ENCODE results near the gene CD1D. TPM values are rescaled to one million over a fixed set of nuclear protein-coding genes. Genes with fewer than 3 reads are reported as not detected.

Gene CD1D
- polyA plus RNA-seq = 0.19 and 0.28 TPM in 2 replicates
- 0.23 and 0.49 TPM in 2 replicates for polyA minus RNA-seq

DNA sequence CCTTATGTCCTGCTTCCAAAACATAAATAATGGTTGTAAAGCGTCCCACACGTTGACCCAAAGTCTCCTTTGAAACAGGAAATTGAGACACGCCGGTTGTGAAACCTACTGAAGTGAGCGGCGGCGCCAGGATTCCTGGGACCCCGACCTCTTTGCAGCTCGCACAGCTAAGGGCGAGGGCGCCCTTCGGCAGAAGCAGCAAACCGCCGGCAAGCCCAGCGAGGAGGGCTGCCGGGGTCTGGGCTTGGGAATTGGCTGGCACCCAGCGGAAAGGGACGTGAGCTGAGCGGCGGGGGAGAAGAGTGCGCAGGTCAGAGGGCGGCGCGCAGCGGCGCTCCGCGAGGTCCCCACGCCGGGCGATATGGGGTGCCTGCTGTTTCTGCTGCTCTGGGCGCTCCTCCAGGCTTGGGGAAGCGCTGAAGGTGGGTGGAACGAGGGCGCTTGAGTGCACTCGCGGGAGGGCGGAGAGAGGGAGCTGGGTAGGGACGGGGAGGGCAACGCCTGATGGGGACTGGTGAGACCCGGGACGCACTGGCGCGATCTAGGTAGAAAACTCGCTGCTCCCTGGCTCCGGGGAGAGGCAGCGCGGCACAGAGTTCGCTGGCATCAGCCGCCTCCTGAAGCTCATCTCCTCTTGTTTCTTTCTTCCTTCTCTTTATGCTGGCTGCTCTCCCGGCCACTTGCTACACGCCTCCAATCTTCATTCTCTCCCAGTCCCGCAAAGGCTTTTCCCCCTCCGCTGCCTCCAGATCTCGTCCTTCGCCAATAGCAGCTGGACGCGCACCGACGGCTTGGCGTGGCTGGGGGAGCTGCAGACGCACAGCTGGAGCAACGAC is at the start of gene CD1D:
TSS of gene CD1D (plus strand) at position 155 of the 836 bp plus-strand sequence. CDS start at position 362, 207 bp downstream.
- Histone ChIP-seq H3K27ac (ENCODE audit: low read length) (no peak within 1 kb of the TSS), H2AFZ (ENCODE audit: low read depth, low read length) (peak within 1 kb of the TSS; percentile 57), H3K4me3 (ENCODE audit: low read length) (peak within 1 kb of the TSS; percentile 87), H4K20me1 (ENCODE audit: insufficient read depth) (no peaks in the 10 kb centered on the region), H3K4me2 (ENCODE audit: low read length) (peak within 1 kb of the TSS; percentile 49), H3K79me2 (replicated peaks; ENCODE audit: insufficient read depth, low read length) (no peaks in the 10 kb centered on the region), H3K36me3 (ENCODE audit: insufficient read depth, low read length) (no peaks in the 10 kb centered on the region), H3K9me2 (ENCODE audit: insufficient read depth, low read length) (no peaks in the 10 kb centered on the region), H3K9me3 (ENCODE audit: low read length) (no peaks in the 10 kb centered on the region), H3K27me3 (ENCODE audit: insufficient read depth, low read depth, low read length) (peaks cover 75% of the 10 kb centered on the region), H3F3A (ENCODE audit: insufficient read depth, low read length, poor library complexity, severe bottlenecking) (no peaks in the 10 kb centered on the region), H3K9ac (ENCODE audit: low read length) (peak within 1 kb of the TSS; percentile 57)
- TF ChIP-seq EZH2 (IDR thresholded peaks at IDR 0.05; ENCODE audit: borderline replicate concordance, insufficient read depth, low read length, poor library complexity, severe bottlenecking) (no peak), MXI1 (conservative IDR thresholded peaks at IDR 0.05; ENCODE audit: poor library complexity, severe bottlenecking) (peak; percentile 47), SMC3 (conservative IDR thresholded peaks at IDR 0.05; ENCODE audit: poor library complexity) (peak; percentile 30)

DNA sequence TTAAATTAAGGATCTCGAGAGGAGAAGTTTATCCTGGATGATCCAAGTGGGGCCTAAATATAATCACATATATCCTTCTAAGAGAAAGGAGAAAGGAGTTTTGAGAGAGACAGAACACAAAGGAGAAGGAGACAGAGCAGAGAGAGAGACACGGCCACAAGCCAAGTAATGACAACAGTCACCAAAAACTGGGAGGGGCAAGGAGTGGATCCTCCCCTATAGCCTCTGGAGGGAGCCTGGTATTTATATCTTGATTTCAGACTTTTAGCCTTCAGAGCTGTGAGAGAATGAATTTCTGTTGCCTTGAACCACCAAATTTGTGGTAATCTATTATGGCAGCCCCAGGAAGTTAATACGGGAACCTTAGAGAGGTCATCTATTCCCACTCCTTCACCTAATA is 49.5 kb upstream of the CD1D start:
- no peaks in the 10 kb centered on the region for H4K20me1 ChIP-seq (ENCODE audit: insufficient read depth)
- H3K9me3 ChIP-seq (ENCODE audit: low read length) = no peaks in the 10 kb centered on the region
- H3K36me3 ChIP-seq (ENCODE audit: insufficient read depth, low read length) = no peaks in the 10 kb centered on the region
- no peaks in the 10 kb centered on the region for H3F3A ChIP-seq (ENCODE audit: insufficient read depth, low read length, poor library complexity, severe bottlenecking)
- H3K4me2 ChIP-seq (ENCODE audit: low read length) = no peak overlapping the region
- no peak overlapping the region for H3K27ac ChIP-seq (ENCODE audit: low read length)
- no peaks in the 10 kb centered on the region for H3K27me3 ChIP-seq (ENCODE audit: insufficient read depth, low read depth, low read length)
- H2AFZ ChIP-seq (ENCODE audit: low read depth, low read length) = no peak overlapping the region
- no peaks in the 10 kb centered on the region for H3K9me2 ChIP-seq (ENCODE audit: insufficient read depth, low read length)
- H3K79me2 ChIP-seq (replicated peaks; ENCODE audit: insufficient read depth, low read length) = no peaks in the 10 kb centered on the region
- H3K9ac ChIP-seq (ENCODE audit: low read length) = no peak overlapping the region
- TF ChIP-seq, protein P1, sequence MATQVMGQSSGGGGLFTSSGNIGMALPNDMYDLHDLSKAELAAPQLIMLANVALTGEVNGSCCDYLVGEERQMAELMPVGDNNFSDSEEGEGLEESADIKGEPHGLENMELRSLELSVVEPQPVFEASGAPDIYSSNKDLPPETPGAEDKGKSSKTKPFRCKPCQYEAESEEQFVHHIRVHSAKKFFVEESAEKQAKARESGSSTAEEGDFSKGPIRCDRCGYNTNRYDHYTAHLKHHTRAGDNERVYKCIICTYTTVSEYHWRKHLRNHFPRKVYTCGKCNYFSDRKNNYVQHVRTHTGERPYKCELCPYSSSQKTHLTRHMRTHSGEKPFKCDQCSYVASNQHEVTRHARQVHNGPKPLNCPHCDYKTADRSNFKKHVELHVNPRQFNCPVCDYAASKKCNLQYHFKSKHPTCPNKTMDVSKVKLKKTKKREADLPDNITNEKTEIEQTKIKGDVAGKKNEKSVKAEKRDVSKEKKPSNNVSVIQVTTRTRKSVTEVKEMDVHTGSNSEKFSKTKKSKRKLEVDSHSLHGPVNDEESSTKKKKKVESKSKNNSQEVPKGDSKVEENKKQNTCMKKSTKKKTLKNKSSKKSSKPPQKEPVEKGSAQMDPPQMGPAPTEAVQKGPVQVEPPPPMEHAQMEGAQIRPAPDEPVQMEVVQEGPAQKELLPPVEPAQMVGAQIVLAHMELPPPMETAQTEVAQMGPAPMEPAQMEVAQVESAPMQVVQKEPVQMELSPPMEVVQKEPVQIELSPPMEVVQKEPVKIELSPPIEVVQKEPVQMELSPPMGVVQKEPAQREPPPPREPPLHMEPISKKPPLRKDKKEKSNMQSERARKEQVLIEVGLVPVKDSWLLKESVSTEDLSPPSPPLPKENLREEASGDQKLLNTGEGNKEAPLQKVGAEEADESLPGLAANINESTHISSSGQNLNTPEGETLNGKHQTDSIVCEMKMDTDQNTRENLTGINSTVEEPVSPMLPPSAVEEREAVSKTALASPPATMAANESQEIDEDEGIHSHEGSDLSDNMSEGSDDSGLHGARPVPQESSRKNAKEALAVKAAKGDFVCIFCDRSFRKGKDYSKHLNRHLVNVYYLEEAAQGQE (IDR thresholded peaks at IDR 0.05; ENCODE audit: borderline replicate concordance) = no peak
- TF ChIP-seq, protein P2, sequence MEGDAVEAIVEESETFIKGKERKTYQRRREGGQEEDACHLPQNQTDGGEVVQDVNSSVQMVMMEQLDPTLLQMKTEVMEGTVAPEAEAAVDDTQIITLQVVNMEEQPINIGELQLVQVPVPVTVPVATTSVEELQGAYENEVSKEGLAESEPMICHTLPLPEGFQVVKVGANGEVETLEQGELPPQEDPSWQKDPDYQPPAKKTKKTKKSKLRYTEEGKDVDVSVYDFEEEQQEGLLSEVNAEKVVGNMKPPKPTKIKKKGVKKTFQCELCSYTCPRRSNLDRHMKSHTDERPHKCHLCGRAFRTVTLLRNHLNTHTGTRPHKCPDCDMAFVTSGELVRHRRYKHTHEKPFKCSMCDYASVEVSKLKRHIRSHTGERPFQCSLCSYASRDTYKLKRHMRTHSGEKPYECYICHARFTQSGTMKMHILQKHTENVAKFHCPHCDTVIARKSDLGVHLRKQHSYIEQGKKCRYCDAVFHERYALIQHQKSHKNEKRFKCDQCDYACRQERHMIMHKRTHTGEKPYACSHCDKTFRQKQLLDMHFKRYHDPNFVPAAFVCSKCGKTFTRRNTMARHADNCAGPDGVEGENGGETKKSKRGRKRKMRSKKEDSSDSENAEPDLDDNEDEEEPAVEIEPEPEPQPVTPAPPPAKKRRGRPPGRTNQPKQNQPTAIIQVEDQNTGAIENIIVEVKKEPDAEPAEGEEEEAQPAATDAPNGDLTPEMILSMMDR (IDR thresholded peaks at IDR 0.05; ENCODE audit: poor library complexity, severe bottlenecking) = no peak
- TF ChIP-seq TAF1 (IDR thresholded peaks at IDR 0.05; ENCODE audit: low read depth) (no peak), RAD21 (conservative IDR thresholded peaks at IDR 0.05) (no peak)
- H3K4me3 ChIP-seq (ENCODE audit: low read length) = no peak overlapping the region
